ENCODE results near the gene DCDC1.

DCDC1 gene

GRCh38 chr11:30938810-30939209 lies 430.7 kb downstream of the DCDC1 start:
- H3K9me3 ChIP-seq (ENCODE audit: control insufficient read depth, insufficient read depth, low read depth, low read length), result peaks cover 8% of the 10 kb centered on the region; the same call in 1 of the 2 replicates
- H3K36me3 ChIP-seq (ENCODE audit: control insufficient read depth, insufficient read depth, low read length), result no peaks in the 10 kb centered on the region
- no peak overlapping the region for H3K9ac ChIP-seq (ENCODE audit: low read length)
- no peak overlapping the region for H3K27ac ChIP-seq (ENCODE audit: low read depth, low read length)
- H3K27me3 ChIP-seq (ENCODE audit: control insufficient read depth, insufficient read depth, low read length), result no peaks in the 10 kb centered on the region; the same call in 1 of the 2 replicates
- no peaks in the 10 kb centered on the region for H3K4me1 ChIP-seq (ENCODE audit: control insufficient read depth, insufficient read depth, low read length)
- H3K4me3 ChIP-seq (ENCODE audit: low read depth, low read length), result no peak overlapping the region

GRCh38 chr11:30938171-30938570 lies 431.4 kb downstream of the DCDC1 start:
- Histone ChIP-seq H3K4me1 (ENCODE audit: control insufficient read depth, insufficient read depth, low read length) (no peaks in the 10 kb centered on the region), H3K27ac (ENCODE audit: low read depth, low read length) (no peak overlapping the region), H3K9ac (ENCODE audit: low read length) (no peak overlapping the region), H3K4me3 (ENCODE audit: low read depth, low read length) (no peak overlapping the region), H3K36me3 (ENCODE audit: control insufficient read depth, insufficient read depth, low read length) (no peaks in the 10 kb centered on the region), H3K27me3 (ENCODE audit: control insufficient read depth, insufficient read depth, low read length) (no peaks in the 10 kb centered on the region; the same call in 1 of the 2 replicates), H3K9me3 (ENCODE audit: control insufficient read depth, insufficient read depth, low read depth, low read length) (peaks cover 8% of the 10 kb centered on the region; the same call in 1 of the 2 replicates)

DNA sequence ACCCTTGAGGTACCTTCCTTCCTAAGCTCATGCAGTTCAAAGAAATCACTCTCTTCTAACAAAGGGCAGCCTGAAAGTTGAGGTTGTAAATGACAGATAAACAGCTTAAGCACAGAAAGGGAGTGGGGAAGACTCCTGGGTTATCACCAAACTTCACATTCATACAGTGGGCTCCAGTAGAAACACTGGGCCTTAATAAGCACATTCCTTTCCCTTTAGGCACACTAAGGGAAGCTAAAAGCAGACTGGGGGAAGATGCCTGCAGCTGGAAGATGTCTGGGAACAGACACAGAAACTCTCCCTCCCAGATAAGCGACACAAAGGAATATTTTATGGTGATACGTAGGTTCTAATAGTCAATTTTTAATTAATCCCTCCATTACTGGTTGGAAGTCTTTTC lies 433.0 kb downstream of the DCDC1 start:
- Histone ChIP-seq H3K27ac (ENCODE audit: low read depth, low read length) (no peak overlapping the region), H3K4me3 (ENCODE audit: low read depth, low read length) (no peak overlapping the region), H3K9ac (ENCODE audit: low read length) (no peak overlapping the region), H3K27me3 (ENCODE audit: control insufficient read depth, insufficient read depth, low read length) (no peaks in the 10 kb centered on the region), H3K36me3 (ENCODE audit: control insufficient read depth, insufficient read depth, low read length) (no peaks in the 10 kb centered on the region), H3K4me1 (ENCODE audit: control insufficient read depth, insufficient read depth, low read length) (no peaks in the 10 kb centered on the region), H3K9me3 (ENCODE audit: control insufficient read depth, insufficient read depth, low read depth, low read length) (peaks cover 8% of the 10 kb centered on the region; the same call in 1 of the 2 replicates)

DNA sequence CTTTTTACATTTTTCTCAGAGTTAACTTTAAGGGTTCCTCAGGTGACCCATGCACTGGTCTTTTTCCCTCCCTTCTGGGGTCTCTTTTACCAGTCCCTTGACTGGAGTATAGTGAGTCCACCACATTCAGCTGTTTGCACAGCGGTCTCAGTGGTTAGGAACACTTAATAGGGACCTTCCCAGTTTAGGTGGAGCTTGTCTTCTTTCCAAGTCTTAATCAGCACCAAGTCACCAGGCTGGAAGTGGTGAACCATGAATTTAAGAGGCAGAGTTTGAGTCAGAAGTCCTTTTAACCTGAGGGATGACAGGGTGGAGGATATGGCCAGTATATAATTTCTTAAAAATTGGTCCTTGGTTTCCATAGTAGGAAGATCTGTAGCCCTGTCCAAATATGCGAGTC lies 433.7 kb downstream of the DCDC1 start:
- no peak overlapping the region for H3K9ac ChIP-seq (ENCODE audit: low read length)
- peaks cover 8% of the 10 kb centered on the region; the same call in 1 of the 2 replicates for H3K9me3 ChIP-seq (ENCODE audit: control insufficient read depth, insufficient read depth, low read depth, low read length)
- no peaks in the 10 kb centered on the region for H3K36me3 ChIP-seq (ENCODE audit: control insufficient read depth, insufficient read depth, low read length)
- no peaks in the 10 kb centered on the region for H3K27me3 ChIP-seq (ENCODE audit: control insufficient read depth, insufficient read depth, low read length)
- H3K4me1 ChIP-seq (ENCODE audit: control insufficient read depth, insufficient read depth, low read length), result no peaks in the 10 kb centered on the region
- no peak overlapping the region for H3K27ac ChIP-seq (ENCODE audit: low read depth, low read length)
- H3K4me3 ChIP-seq (ENCODE audit: low read depth, low read length), result no peak overlapping the region

- Histone ChIP-seq H3K4me1 (ENCODE audit: control insufficient read depth, insufficient read depth, low read length) (no peaks in the 10 kb centered on the region), H3K4me3 (ENCODE audit: low read depth, low read length) (no peak overlapping the region), H3K9me3 (ENCODE audit: control insufficient read depth, insufficient read depth, low read depth, low read length) (no peaks in the 10 kb centered on the region), H3K27ac (ENCODE audit: low read depth, low read length) (no peak overlapping the region), H3K9ac (ENCODE audit: low read length) (no peak overlapping the region), H3K36me3 (ENCODE audit: control insufficient read depth, insufficient read depth, low read length) (no peaks in the 10 kb centered on the region), H3K27me3 (ENCODE audit: control insufficient read depth, insufficient read depth, low read length) (no peaks in the 10 kb centered on the region)
These were observed 443.4 kb downstream of the DCDC1 start for GRCh38 chr11:30926130-30926529.

DNA sequence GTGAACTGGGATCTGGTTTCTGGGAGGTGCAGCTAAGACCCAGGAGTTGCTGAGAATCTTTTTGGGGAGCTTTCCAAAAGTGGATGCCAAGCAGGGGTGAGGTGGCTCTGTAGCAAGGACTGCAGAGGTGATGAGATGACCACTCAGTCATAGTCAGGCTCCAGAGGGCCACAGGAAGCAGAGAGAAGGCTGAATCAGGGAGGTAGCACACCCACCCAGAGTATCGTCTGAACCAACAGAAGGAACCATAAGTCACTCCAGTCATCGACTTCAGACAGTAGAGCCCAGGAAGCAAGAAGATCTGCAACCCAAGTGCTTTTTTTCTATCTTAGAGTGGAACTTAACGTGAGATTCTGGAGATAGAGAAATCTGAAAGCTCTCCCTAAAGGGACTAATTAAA lies 447.7 kb downstream of the DCDC1 start:
- H3K36me3 ChIP-seq (ENCODE audit: control insufficient read depth, insufficient read depth, low read length), result no peaks in the 10 kb centered on the region
- H3K27ac ChIP-seq (ENCODE audit: low read depth, low read length), result no peak overlapping the region
- H3K4me3 ChIP-seq (ENCODE audit: low read depth, low read length), result no peak overlapping the region
- no peaks in the 10 kb centered on the region for H3K4me1 ChIP-seq (ENCODE audit: control insufficient read depth, insufficient read depth, low read length)
- H3K27me3 ChIP-seq (ENCODE audit: control insufficient read depth, insufficient read depth, low read length), result no peaks in the 10 kb centered on the region
- no peaks in the 10 kb centered on the region for H3K9me3 ChIP-seq (ENCODE audit: control insufficient read depth, insufficient read depth, low read depth, low read length)
- H3K9ac ChIP-seq (ENCODE audit: low read length), result no peak overlapping the region

- Histone ChIP-seq H3K9ac (ENCODE audit: low read length) (no peak overlapping the region), H3K9me3 (ENCODE audit: control insufficient read depth, insufficient read depth, low read depth, low read length) (no peaks in the 10 kb centered on the region), H3K4me3 (ENCODE audit: low read depth, low read length) (no peak overlapping the region), H3K27ac (ENCODE audit: low read depth, low read length) (no peak overlapping the region), H3K36me3 (ENCODE audit: control insufficient read depth, insufficient read depth, low read length) (no peaks in the 10 kb centered on the region), H3K27me3 (ENCODE audit: control insufficient read depth, insufficient read depth, low read length) (no peaks in the 10 kb centered on the region), H3K4me1 (ENCODE audit: control insufficient read depth, insufficient read depth, low read length) (no peaks in the 10 kb centered on the region)
These were observed 450.0 kb downstream of the DCDC1 start for GRCh38 chr11:30919389-30920152.

DNA sequence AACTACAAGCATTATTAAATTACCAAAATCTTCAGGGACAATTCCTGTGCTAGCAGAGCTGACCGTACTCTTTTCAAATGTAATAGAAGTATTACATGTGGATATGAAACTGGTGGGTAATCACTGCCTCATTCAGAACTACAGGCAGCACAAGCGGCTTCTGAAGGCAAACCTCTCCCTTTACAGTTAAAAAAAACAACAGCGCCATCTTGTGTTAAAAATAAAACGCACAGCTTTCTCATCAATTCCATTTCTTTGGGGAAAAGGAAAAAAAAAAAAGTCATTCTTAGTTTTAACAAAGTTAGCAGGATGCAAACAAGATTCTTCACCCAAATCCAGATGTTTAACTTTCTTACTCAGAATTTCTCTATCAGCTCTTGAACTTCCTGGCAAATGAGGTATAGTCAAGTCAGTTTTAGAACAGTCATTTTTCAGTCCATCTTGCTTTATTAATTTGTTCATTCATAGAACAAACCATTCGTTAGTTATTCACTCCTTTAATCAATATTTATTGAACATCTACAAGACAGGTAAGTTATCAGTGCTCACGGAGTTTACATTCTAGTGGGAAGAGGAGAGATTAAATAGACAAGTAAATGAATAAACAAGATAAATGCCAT lies 451.6 kb downstream of the DCDC1 start:
- H3K27ac ChIP-seq (ENCODE audit: low read depth, low read length), result no peak overlapping the region
- no peaks in the 10 kb centered on the region for H3K4me1 ChIP-seq (ENCODE audit: control insufficient read depth, insufficient read depth, low read length)
- H3K36me3 ChIP-seq (ENCODE audit: control insufficient read depth, insufficient read depth, low read length), result no peaks in the 10 kb centered on the region
- no peak overlapping the region for H3K9ac ChIP-seq (ENCODE audit: low read length)
- no peaks in the 10 kb centered on the region for H3K9me3 ChIP-seq (ENCODE audit: control insufficient read depth, insufficient read depth, low read depth, low read length)
- no peak overlapping the region for H3K4me3 ChIP-seq (ENCODE audit: low read depth, low read length)
- no peaks in the 10 kb centered on the region for H3K27me3 ChIP-seq (ENCODE audit: control insufficient read depth, insufficient read depth, low read length)

DNA sequence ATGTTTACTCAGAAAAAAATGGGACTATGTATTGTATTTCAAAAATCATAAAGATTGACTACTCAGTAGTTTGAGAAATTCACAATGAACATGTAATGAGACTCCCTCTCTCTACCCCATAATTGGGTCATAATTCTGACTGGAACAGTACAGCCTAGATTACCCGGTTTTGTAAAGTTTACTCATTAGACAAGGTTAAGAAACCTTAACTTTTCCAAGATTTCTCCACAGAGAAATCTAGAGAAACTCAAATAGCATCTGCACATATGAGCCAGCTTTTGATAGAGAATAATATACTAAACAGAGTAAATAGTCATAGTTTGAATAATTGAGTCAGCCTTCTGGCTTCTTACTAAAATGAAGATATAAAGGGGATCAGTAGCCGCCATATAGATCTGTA lies 452.3 kb downstream of the DCDC1 start:
- H3K4me3 ChIP-seq (ENCODE audit: low read depth, low read length), result no peak overlapping the region
- no peaks in the 10 kb centered on the region for H3K9me3 ChIP-seq (ENCODE audit: control insufficient read depth, insufficient read depth, low read depth, low read length)
- no peaks in the 10 kb centered on the region for H3K36me3 ChIP-seq (ENCODE audit: control insufficient read depth, insufficient read depth, low read length)
- H3K27ac ChIP-seq (ENCODE audit: low read depth, low read length), result no peak overlapping the region
- no peaks in the 10 kb centered on the region for H3K27me3 ChIP-seq (ENCODE audit: control insufficient read depth, insufficient read depth, low read length)
- H3K9ac ChIP-seq (ENCODE audit: low read length), result no peak overlapping the region
- no peaks in the 10 kb centered on the region for H3K4me1 ChIP-seq (ENCODE audit: control insufficient read depth, insufficient read depth, low read length)

DNA sequence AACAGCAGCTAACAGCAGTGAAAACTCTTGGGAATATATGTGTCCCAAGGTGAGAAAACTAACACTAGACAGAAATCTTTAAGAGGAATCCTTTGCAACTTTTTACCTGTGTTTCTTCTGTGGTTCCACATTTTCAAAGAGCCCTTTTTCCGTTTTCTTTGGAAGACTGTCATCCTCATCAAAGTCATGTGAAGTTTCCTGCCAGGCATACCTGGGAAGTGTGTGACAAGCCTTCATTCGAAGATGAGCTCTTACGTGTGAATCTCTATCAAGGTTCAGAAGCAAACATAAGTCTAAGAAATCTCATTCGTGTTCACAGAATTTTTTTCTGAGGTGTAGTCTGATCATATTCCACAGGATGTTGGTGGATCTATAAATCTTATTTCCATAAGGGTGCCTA lies 452.8 kb downstream of the DCDC1 start:
- no peak overlapping the region for H3K9ac ChIP-seq (ENCODE audit: low read length)
- H3K36me3 ChIP-seq (ENCODE audit: control insufficient read depth, insufficient read depth, low read length), result no peaks in the 10 kb centered on the region
- H3K4me1 ChIP-seq (ENCODE audit: control insufficient read depth, insufficient read depth, low read length), result no peaks in the 10 kb centered on the region
- no peaks in the 10 kb centered on the region for H3K27me3 ChIP-seq (ENCODE audit: control insufficient read depth, insufficient read depth, low read length)
- no peak overlapping the region for H3K27ac ChIP-seq (ENCODE audit: low read depth, low read length)
- no peaks in the 10 kb centered on the region for H3K9me3 ChIP-seq (ENCODE audit: control insufficient read depth, insufficient read depth, low read depth, low read length)
- H3K4me3 ChIP-seq (ENCODE audit: low read depth, low read length), result no peak overlapping the region

DNA sequence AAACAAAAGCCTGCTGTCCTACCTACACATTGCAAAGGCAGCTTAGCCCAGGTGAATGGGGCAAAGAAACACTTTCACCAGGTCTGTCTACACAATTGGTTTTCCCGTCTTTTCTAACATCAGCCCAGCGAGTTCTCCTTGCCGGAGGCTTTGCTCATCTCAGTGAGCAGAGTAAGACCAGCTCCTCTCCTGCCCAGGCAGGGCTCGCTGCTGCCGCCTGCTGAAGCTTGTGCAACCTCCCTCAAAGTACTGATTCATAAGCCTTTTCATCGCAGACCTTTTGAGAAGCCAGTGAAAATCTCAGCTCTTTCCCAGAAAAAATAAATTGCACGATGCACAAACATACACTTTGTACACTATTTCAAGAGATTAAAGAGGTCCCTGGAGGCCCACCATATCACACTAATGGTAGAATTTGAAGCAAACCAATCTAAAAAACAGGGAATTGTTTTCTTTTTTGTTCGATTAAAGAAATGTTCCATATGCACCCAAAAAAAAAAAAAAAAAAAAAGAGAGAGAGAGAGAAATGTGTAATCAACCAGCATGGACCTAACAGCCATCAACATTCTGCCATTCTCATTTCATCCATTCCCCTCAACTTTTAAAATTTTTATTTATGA lies 455.3 kb downstream of the DCDC1 start:
- Histone ChIP-seq H3K9ac (ENCODE audit: low read length) (no peak overlapping the region), H3K4me1 (ENCODE audit: control insufficient read depth, insufficient read depth, low read length) (no peaks in the 10 kb centered on the region), H3K27ac (ENCODE audit: low read depth, low read length) (no peak overlapping the region), H3K4me3 (ENCODE audit: low read depth, low read length) (no peak overlapping the region), H3K27me3 (ENCODE audit: control insufficient read depth, insufficient read depth, low read length) (no peaks in the 10 kb centered on the region), H3K9me3 (ENCODE audit: control insufficient read depth, insufficient read depth, low read depth, low read length) (no peaks in the 10 kb centered on the region), H3K36me3 (ENCODE audit: control insufficient read depth, insufficient read depth, low read length) (no peaks in the 10 kb centered on the region)
